ENCODE data around the gene KRT85.
A peak's percentile ranks its signal among the peaks of the same experiment; 100 is the strongest.

The KRT85 gene

DNA sequence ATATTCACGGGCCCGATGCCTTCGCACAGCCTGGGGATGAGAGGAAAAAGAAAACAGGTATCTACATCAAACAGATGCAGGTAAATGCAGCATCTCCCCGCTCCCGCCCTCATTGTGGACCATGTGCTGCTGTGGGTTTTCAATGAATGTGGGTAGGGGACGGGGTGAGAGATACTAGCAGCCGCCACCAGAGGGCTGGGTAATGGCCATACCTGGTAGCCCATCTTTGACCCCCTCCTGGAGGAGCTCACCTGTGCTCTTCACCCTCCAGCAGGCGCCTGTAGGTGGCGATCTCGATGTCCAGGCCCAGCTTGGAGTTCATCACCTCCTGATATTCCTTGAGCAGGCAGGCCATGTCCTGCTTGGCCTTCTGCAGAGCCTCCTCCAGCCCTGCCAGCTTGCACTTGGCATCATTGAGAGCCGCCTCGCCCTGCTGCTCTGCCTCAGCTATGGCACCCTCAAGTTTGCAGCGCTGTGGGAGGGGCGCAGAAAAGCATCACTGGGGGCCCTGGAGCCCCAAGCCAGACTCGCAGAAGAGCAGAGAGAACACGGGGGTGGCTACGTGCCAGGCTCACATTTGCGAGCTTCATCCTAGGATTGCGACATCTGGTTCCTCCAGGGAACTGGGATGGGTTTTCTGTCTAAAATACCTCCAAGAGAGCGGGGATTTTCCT, 28.6 kb upstream of the KRT85 start:
- no peak overlapping the region for H3K27ac ChIP-seq
- H3K4me3 ChIP-seq, result no peak overlapping the region
- TF ChIP-seq CTCF (IDR thresholded peaks at IDR 0.05), result no peak
- no peak for DNase-seq (ENCODE audit: low spot score)

- no peak overlapping the region for H3K27ac ChIP-seq
- no peak for DNase-seq (ENCODE audit: low spot score)
- no peak for TF ChIP-seq CTCF (IDR thresholded peaks at IDR 0.05)
- no peak overlapping the region for H3K4me3 ChIP-seq
Observed at GRCh38 chr12:52394836-52395405, 27.6 kb upstream of the KRT85 start.

GRCh38 chr12:52392465-52393007, 25.3 kb upstream of the KRT85 start:
- H3K27ac ChIP-seq, result no peak overlapping the region
- TF ChIP-seq CTCF (IDR thresholded peaks at IDR 0.05), result no peak
- no peak for DNase-seq (ENCODE audit: low spot score)
- no peak overlapping the region for H3K4me3 ChIP-seq

GRCh38 chr12:52391618-52392002, 24.3 kb upstream of the KRT85 start:
- H3K4me3 ChIP-seq, result no peak overlapping the region
- no peak for DNase-seq (ENCODE audit: low spot score)
- H3K27ac ChIP-seq, result no peak overlapping the region
- TF ChIP-seq CTCF (IDR thresholded peaks at IDR 0.05), result no peak

GRCh38 chr12:52390739-52391617, 23.7 kb upstream of the KRT85 start:
- peak; percentile 9 for TF ChIP-seq CTCF (IDR thresholded peaks at IDR 0.05)
- DNase-seq (ENCODE audit: low spot score), result no peak
- Histone ChIP-seq H3K27ac (no peak overlapping the region), H3K4me3 (no peak overlapping the region)

- Histone ChIP-seq H3K4me3 (no peak overlapping the region), H3K27ac (no peak overlapping the region)
- DNase-seq (ENCODE audit: low spot score), result no peak
- no peak for TF ChIP-seq CTCF (IDR thresholded peaks at IDR 0.05)
Observed at GRCh38 chr12:52389313-52390207, 22.3 kb upstream of the KRT85 start.
